ENCODE measurements around the gene ANGPT4.

Gene ANGPT4

GRCh38 chr20:953742-954141, 37.6 kb upstream of the ANGPT4 start:
- CTCF ChIA-PET, result interaction anchor here (0.7 kb wide), 1 partner anchor 140 kb away, joined by 3 read pairs; no protein-coding TSS in a partner anchor
- POLR2A ChIA-PET (ENCODE audit: low non-redundant PET), result no interaction called here
- no peak overlapping the region for H3K27ac ChIP-seq
- TF ChIP-seq CTCF (conservative IDR thresholded peaks at IDR 0.05; ENCODE audit: low read depth), result peak; percentile 27
- no peak for DNase-seq (ENCODE audit: low spot score)

GRCh38 chr20:952196-952795, 36.2 kb upstream of the ANGPT4 start:
- ChIA-PET CTCF (interaction anchor here (0.6 kb wide), 1 partner anchor 156 kb away, joined by 3 read pairs; no protein-coding TSS in a partner anchor), POLR2A (ENCODE audit: low non-redundant PET) (no interaction called here)
- no peak overlapping the region for H3K27ac ChIP-seq
- TF ChIP-seq CTCF (conservative IDR thresholded peaks at IDR 0.05; ENCODE audit: low read depth), result no peak
- no peak for DNase-seq (ENCODE audit: low spot score)

- ChIA-PET POLR2A (ENCODE audit: low non-redundant PET) (no interaction called here), CTCF (no interaction called here)
- DNase-seq (ENCODE audit: low spot score), result no peak
- TF ChIP-seq CTCF (conservative IDR thresholded peaks at IDR 0.05; ENCODE audit: low read depth), result no peak
- H3K27ac ChIP-seq, result no peak overlapping the region
These were observed 35.4 kb upstream of the ANGPT4 start for GRCh38 chr20:951384-952169.

DNA sequence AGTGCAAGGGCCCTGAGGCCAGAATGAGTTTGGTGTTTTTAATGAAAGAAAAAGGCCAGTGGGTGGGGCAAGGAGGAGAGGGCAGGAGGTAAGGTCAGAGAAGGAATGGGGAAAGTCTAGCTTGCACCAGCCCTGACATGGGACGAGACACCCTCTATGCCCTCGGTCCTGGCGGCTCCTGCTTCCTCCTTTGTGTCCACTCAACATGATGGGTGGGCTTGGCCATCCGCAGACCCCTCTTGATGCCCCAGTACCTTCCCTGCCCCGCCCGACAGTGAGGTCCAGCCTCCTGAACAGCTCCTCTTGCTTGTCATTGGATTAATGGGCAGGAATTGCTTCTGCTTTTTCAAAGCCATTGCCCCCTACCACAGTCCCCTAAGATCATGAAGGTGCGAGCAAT, 33.6 kb upstream of the ANGPT4 start:
- POLR2A ChIA-PET (ENCODE audit: low non-redundant PET), result no interaction called here
- CTCF ChIA-PET, result interaction anchor here (1.0 kb wide), 1 partner anchor 131 kb away, joined by 4 read pairs; no protein-coding TSS in a partner anchor
- TF ChIP-seq CTCF (conservative IDR thresholded peaks at IDR 0.05; ENCODE audit: low read depth), result no peak

GRCh38 chr20:946826-947225, 30.7 kb upstream of the ANGPT4 start:
- ChIA-PET POLR2A (ENCODE audit: low non-redundant PET) (no interaction called here), CTCF (interaction anchor here (0.6 to 1.2 kb wide), 2 partner anchors 10 to 96 kb away, joined by 3 to 6 read pairs; no protein-coding TSS in a partner anchor)
- H3K27ac ChIP-seq, result no peak overlapping the region
- DNase-seq (ENCODE audit: low spot score), result no peak
- TF ChIP-seq CTCF (conservative IDR thresholded peaks at IDR 0.05; ENCODE audit: low read depth), result no peak

More for the DNA sequence above, 33.6 kb upstream of the ANGPT4 start:
- H3K27ac ChIP-seq, result no peak overlapping the region
- no peak for DNase-seq (ENCODE audit: low spot score)

DNA sequence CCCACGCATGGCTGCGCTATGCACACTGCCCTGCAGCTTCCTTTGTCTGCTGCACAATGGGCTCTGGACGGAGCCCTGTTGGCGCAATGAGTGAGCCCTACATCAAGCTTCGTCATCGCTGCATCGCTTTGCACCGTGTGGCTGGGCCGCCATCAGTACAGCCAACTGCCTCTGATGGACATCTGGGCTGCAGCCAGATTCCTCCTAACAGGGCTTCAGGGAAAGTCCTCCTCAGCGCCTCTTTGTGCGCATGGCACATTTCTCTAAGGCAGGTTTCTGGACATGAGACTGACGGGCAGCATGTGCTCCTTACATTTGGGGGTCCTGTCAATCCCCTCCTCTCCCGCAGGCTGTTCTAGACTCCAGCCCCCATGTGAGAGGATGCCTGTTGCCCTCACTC, 29.7 kb upstream of the ANGPT4 start:
- CTCF ChIA-PET, result interaction anchor here (1.2 kb wide), 1 partner anchor 11 kb away, joined by 6 read pairs; no protein-coding TSS in a partner anchor
- POLR2A ChIA-PET (ENCODE audit: low non-redundant PET), result no interaction called here

More for the DNA sequence above, 29.7 kb upstream of the ANGPT4 start:
- no peak overlapping the region for H3K27ac ChIP-seq
- no peak for DNase-seq (ENCODE audit: low spot score)
- TF ChIP-seq CTCF (conservative IDR thresholded peaks at IDR 0.05; ENCODE audit: low read depth), result no peak

Data from RWPE1 (cell line).